RCC 7860 (cell line): Measurements from ENCODE around the gene CFDP1.
"Not testable (repeated sequence)": the region's sequence is repeated elsewhere in the genome, so short reads cannot be mapped to it uniquely, and the experiment has no call there.

Source experiments
- DNase-seq: peaks from one replicate; pipeline ENCODE4 v3.0.0-alpha.2; 2015; ENCODE audit warnings: low spot score
- FAIRE-seq: peaks from 2 replicates; lab custom pipeline; 2012; peaks lifted over from hg19 to GRCh38; lab: Jason Lieb, UNC

Gene CFDP1

DNA sequence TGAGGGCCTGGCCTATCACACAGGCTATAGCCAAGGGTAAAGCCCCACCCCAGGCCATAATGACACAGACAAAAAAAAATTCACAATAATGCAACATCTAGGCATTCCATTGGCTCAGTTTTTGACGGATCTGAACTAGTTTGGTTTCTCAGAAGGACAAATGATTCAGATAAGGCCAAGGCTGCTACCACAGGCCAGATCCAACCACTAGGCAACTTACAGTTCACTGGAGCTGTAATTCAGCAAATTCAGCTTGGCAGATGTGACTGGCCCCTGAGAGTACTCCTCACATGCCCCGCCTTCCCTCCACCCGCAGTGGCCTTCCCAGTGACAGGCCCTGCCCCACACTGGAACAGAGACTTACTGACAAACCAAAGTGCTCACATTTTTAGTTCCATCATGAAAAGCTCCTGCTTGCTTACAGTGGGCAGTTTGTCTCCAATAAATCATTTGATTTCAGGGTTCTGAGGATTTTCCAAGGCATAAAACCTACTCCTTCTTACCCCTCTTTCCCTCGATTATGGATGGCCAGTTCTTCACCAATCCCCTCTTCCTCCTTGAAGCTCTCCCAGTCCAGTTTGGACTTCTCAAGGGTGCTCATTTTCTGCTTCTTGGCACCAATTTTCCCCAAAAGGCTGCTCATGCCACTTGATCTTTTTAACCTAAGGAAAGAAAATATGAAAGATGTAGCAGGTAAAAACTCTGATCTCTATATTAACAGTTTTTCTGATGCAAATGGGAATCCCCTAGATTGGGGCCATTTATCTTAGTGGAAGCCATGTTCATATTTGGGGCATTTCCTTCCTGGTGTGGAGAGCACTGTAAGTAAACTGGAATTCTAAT lies 128.6 kb downstream of the CFDP1 start:
- DNase-seq (peak; percentile 89), FAIRE-seq (peak; percentile 82)

GRCh38 chr16:75301804-75302203 lies 131.5 kb downstream of the CFDP1 start:
- DNase-seq (no peak), FAIRE-seq (no peak)

GRCh38 chr16:75298267-75298666 lies 135.0 kb downstream of the CFDP1 start:
- DNase-seq = no peak
- FAIRE-seq = no peak

- DNase-seq = no peak
- FAIRE-seq = no peak
Observed at GRCh38 chr16:75296606-75297005, 136.7 kb downstream of the CFDP1 start.

GRCh38 chr16:75294773-75295459 lies 138.4 kb downstream of the CFDP1 start:
- DNase-seq = no peak
- FAIRE-seq = no peak

- FAIRE-seq (no peak), DNase-seq (no peak)
Observed at GRCh38 chr16:75293772-75294171, 139.5 kb downstream of the CFDP1 start.

- no peak for FAIRE-seq
Observed at GRCh38 chr16:75293173-75293572, 140.1 kb downstream of the CFDP1 start.

GRCh38 chr16:75292691-75293090 lies 140.6 kb downstream of the CFDP1 start:
- no peak for DNase-seq
- FAIRE-seq = no peak

More at GRCh38 chr16:75293173-75293572, 140.1 kb downstream of the CFDP1 start:
- DNase-seq = no peak

DNA sequence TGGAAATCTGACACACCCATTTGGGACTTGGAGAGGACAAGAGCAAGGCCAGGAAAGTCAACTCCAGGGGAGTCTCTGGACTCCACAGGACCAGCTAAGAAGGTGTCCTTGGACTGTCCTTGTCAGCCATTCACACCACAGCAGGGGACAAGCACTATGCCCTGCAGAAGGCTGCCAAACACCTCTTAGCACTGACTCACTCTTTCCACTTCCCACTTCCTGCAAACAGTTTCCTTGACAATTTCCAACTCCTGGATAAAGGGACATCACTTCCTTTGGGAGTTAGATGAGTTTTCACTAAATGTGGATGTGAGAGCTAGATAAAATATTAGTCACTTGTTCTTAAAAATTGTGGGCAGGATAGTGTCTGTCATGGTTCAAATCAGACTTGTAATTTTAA lies 144.1 kb downstream of the CFDP1 start:
- no peak for FAIRE-seq
- DNase-seq = peak; percentile 65

DNA sequence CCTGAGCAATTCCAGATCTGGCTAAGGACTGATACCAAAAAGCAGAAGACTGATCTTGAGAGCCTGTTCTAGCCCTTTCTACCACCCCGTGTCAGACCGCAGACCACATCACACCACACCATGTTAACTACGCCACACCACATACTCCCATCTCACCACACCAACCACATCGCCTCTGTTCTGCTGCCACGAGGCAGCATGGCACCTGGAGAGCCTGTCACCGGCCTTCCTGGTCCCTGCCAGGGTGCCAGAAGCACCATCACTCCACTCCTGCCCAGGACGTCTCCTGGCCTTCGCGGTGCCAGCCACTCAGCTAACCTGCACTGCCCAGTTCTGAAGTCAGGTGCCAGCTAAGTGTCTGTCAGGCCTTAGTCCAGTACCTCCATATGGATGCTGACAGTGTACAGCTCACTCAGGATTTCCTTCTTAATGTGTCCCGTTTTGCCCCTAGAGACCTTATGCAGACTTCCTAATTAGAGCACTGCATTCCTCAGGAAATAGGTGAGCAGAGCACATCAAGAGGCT lies 144.6 kb downstream of the CFDP1 start:
- FAIRE-seq = no peak
- DNase-seq = no peak

DNA sequence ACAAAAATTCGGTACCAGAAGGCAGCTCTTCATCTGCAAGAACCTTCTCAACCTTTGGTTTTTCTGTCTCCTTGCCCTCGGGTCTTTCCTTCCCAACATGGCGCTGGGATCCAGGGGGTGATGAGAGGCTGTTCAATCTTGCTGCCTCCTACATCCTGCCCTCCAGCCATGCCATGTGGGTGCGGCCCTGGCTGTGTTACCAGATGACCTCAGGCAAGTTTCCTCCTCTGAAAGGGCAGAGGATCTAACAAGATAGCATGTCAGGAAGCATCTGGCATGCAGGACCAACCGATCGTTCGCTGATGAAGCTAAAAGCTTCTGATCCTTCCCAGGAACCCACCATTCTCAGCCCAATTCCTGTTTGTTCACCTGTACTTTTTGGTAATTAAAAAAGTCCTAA lies 145.1 kb downstream of the CFDP1 start:
- DNase-seq (no peak), FAIRE-seq (no peak)

DNA sequence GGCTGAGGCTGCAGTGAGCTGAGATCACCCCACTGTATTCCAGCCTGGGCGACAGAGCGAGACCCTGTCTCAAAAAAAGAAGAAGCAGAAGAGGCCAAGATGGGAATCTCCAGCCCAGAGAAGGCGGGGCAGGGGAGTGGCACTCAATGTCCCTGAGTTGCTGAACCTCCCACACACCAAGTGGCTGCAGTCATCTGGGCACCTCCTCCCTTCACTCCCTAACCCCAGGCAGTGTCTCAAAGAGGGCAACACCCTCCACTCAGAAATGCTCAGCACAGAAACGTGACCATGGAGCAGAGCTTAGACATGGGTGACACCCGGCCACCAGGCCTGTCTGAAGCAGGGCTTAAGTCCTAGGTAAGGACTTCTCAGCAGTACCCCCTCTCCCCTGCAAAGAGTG lies 145.6 kb downstream of the CFDP1 start:
- no peak for FAIRE-seq
- DNase-seq = no peak

DNA sequence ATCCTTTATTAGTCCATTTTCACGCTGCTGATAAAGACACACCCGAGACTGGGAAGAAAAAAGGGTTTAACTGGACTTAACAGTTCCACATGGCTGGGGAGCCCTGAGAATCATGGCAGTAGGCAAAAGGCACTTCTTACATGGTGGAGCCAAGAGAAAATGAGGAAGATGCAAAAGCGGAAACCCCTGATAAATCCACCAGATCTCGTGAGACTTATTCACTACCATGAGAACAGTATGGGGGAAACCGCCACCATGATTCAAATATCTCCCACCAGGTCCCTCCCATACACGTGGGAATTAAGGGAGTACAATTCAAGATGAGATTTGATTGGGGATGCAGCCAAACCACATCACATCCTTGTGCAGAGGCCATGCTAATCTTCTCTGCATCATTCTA lies 146.9 kb downstream of the CFDP1 start:
- DNase-seq = no peak
- FAIRE-seq = no peak

GRCh38 chr16:75282466-75283281 lies 150.6 kb downstream of the CFDP1 start:
- FAIRE-seq (no peak), DNase-seq (peak; percentile 8)

DNA sequence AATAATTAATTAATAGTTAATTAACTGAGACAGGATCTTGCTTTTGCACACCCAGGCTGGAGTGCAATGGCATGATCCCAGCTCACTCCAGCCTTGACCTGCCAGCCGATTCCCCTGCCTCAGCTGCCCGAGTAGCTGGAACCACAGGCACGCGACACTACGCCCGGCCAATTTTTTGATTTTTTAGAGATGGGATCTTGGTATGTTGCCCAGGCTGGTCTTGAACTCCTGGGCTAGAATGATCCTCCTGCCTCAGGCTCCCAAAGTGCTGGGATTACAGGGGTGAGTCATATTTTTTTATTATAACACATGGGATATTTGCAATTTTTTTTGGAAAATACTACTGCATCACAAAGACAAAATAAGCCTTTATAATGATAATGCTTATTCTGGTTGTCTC lies 151.5 kb downstream of the CFDP1 start:
- DNase-seq (no peak), FAIRE-seq (no peak)

- not testable (repeated sequence) for DNase-seq, FAIRE-seq
Observed at GRCh38 chr16:75281009-75281408, 152.3 kb downstream of the CFDP1 start.

- DNase-seq (no peak), FAIRE-seq (no peak)
Observed at GRCh38 chr16:75280331-75280804, 152.9 kb downstream of the CFDP1 start.

- DNase-seq = no peak
- no peak for FAIRE-seq
Observed at GRCh38 chr16:75279305-75279704, 154.0 kb downstream of the CFDP1 start.

DNA sequence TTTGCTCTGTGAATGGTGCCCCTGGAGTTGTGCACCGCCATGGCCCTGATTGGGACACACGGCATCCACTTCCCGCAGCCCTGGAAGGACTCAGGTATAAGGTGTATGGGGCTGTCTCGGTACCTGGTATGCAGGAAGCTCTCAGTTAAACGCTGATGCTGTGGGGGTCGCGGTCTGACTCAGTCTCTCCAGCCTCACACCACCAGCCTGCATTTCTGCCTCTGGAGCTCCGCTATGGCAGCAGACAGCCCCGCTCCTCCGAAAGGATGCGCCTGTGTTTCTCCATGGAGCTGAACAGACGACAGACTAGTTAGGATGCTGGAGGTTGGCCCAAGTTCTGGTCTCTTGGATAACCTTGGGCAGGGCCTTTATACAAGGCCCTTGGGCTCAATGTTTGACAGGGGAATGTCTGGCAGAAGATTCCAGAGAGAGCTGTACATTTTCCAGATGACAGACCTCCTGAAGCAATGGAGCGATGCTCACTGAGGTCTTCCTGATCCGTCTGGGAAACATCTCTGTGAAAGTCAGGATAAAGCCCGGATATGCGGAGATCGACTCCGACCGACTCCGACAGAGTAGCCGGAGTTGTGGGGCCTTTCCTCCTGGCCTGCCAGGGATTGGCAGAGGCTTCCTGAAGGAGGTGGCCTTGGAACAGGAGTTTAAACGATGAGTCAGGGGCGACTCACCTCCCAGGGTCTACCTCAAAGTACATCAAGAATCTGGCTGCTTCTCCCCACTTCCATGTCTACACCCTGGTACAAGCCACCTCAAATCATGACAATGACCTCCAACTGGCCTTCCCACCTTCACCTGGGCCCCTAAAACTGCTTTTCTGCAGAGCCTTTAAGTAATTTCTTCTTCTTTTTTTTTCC lies 160.0 kb downstream of the CFDP1 start:
- FAIRE-seq = no peak
- DNase-seq = peak; percentile 43

GRCh38 chr16:75272629-75273028 lies 160.7 kb downstream of the CFDP1 start:
- DNase-seq, FAIRE-seq: not testable (repeated sequence)
